Gastrocnemius medialis (tissue), 4 donors: Measurements from ENCODE around the gene USP12.

Experiments used
- POLR2A ChIP-seq, 2 donors: fragments of 450-650 bp; IDR thresholded peaks; one replicate each; pipeline ENCODE4 v1.6.1; 2017; ENCODE audit warnings: antibody characterized with exemption in 2 of 2, mild to moderate bottlenecking in 2 of 2, moderate library complexity in 2 of 2
- TF ChIP-seq, protein P1 (sequence below), 5 experiments: fragments of 450-650 bp in 3 of 5; fragments of 200-600 bp in 2 of 5; sonication (generic) in 2 of 5; IDR thresholded peaks in 4 of 5; conservative IDR thresholded peaks in 1 of 5; 1 replicate in 4 of 5; 2 replicates in 1 of 5; pipeline ENCODE4 v1.5.1; 2016 to 2019; ENCODE audit warnings: antibody characterized with exemption in 5 of 5, mild to moderate bottlenecking in 3 of 5, moderate library complexity in 3 of 5

DNA sequence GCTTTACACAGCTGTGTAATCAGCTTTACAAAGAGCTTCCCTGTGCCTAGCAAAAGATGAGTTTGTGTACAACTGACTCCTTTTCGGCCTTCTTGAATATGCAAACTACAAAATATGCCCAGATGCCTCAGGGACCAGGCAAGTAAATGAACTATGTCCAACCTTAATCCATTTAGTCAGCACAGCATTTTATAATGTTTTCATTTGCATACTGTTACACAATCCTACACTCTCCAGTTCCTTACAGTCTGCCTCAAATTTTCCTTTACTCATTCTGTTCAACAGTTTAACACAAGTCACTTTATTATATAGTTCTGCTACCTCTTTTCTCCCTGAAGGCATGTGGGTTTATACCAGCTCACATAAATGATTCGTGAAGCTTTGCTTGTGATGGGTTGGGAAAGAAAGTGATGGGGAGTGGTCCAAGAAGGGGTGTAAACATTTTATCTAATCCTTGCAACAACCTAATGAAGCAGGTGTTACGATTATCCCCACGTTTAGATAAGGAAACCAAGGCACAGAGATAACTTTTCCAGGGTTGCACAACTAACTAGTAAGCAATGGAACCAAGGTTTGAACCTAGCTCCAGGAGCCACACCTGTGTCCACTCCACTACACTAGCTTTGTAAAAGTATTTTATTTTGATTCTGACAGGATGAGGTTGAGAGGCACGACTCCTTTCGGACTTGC is 3.3 kb upstream of the USP12 start:
- TF ChIP-seq, protein P1, sequence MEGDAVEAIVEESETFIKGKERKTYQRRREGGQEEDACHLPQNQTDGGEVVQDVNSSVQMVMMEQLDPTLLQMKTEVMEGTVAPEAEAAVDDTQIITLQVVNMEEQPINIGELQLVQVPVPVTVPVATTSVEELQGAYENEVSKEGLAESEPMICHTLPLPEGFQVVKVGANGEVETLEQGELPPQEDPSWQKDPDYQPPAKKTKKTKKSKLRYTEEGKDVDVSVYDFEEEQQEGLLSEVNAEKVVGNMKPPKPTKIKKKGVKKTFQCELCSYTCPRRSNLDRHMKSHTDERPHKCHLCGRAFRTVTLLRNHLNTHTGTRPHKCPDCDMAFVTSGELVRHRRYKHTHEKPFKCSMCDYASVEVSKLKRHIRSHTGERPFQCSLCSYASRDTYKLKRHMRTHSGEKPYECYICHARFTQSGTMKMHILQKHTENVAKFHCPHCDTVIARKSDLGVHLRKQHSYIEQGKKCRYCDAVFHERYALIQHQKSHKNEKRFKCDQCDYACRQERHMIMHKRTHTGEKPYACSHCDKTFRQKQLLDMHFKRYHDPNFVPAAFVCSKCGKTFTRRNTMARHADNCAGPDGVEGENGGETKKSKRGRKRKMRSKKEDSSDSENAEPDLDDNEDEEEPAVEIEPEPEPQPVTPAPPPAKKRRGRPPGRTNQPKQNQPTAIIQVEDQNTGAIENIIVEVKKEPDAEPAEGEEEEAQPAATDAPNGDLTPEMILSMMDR (IDR thresholded peaks at IDR 0.05 in 4 of 5, conservative IDR thresholded peaks at IDR 0.05 in 1 of 5) = no peak
- no peak for TF ChIP-seq POLR2A (IDR thresholded peaks at IDR 0.05)
